ENCODE results near the gene TMEM108.

DNA sequence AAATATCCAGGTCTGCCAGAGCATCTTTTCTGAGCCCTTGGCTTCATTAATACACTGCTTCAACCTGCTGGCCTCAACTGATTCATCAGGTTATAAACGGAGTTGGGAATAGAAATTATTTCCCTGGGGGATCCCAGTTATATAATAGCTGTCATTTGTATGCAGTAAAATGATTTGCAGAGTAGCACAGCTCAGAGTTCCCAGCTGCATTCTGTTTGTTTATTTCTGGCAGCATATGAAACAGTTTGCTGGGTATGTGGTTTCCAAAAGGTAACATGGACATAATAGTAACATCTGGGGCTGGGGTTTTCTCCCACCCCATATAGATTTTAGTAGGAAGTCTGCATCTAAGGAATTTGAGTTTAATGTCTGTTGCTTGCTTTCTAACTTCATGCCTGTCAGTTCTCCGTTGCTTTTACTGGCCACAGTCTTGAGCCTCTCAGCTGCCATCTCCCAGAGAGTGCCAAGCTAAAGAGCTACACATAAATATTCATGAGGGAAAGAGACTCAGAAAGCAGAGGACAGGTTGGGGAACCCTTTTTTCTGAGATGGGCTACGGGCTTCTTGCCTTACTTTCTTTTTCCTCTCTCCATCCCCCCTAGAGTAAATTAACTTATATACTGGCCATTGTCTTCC, 124.6 kb downstream of the TMEM108 start:
- TF ChIP-seq CTCF (IDR thresholded peaks at IDR 0.05) (no peak), POLR2A (IDR thresholded peaks at IDR 0.05) (no peak)
